HG03442 (cell line): ENCODE data around the gene TIMP2.
"Not testable (repeated sequence)": the region's sequence is repeated elsewhere in the genome, so short reads cannot be mapped to it uniquely, and the experiment has no call there.

Experiments
- ATAC-seq: cut with Tn5 transposase; IDR thresholded peaks from one replicate; pipeline ENCODE4 v1.9.1; 2021; ENCODE audit warnings: mild to moderate bottlenecking, moderate library complexity; ENCODE audit not compliant: unreplicated experiment

TIMP2 gene

GRCh38 chr17:78933959-78934568 is 8.9 kb upstream of the TIMP2 start:
- no peak for ATAC-seq

- peak; percentile 55 for ATAC-seq
These were observed 8.1 kb upstream of the TIMP2 start for GRCh38 chr17:78933025-78933958.

GRCh38 chr17:78929908-78930775 is 5.0 kb upstream of the TIMP2 start:
- ATAC-seq, result no peak

- no peak for ATAC-seq
These were observed 722 bp upstream of the TIMP2 start for GRCh38 chr17:78925662-78926555.

GRCh38 chr17:78924481-78925151 is 571 bp downstream of the TIMP2 start:
- no peak for ATAC-seq

GRCh38 chr17:78923660-78924453 is 1.3 kb downstream of the TIMP2 start:
- ATAC-seq, result no peak

GRCh38 chr17:78922816-78923498 is 2.2 kb downstream of the TIMP2 start:
- no peak for ATAC-seq

GRCh38 chr17:78921437-78921971 is 3.7 kb downstream of the TIMP2 start:
- no peak for ATAC-seq

- no peak for ATAC-seq
These were observed 4.7 kb downstream of the TIMP2 start for GRCh38 chr17:78920528-78920927.

GRCh38 chr17:78919861-78920450 is 5.2 kb downstream of the TIMP2 start:
- no peak for ATAC-seq

GRCh38 chr17:78918979-78919378 is 6.2 kb downstream of the TIMP2 start:
- no peak for ATAC-seq

GRCh38 chr17:78917451-78918275 is 7.5 kb downstream of the TIMP2 start:
- ATAC-seq, result no peak

- no peak for ATAC-seq
These were observed 9.1 kb downstream of the TIMP2 start for GRCh38 chr17:78915872-78916632.

GRCh38 chr17:78913115-78913514 is 12.1 kb downstream of the TIMP2 start:
- no peak for ATAC-seq

- ATAC-seq, result no peak
These were observed 13.1 kb downstream of the TIMP2 start for GRCh38 chr17:78912082-78912481.

GRCh38 chr17:78911543-78911942 is 13.6 kb downstream of the TIMP2 start:
- ATAC-seq, result not testable (repeated sequence)
